Activated B cell treated with CpG ODN at 0.5 μM for 24 hours (primary cell): Measurements from ENCODE around the gene RCSD1. TPM values are rescaled to one million over a fixed set of nuclear protein-coding genes. Genes with fewer than 3 reads are reported as not detected.

Source experiments
- ATAC-seq: fragments of 200-7000 bp; cut with Tn5 transposase; one replicate; pipeline ENCODE4 v1.10.0; 2021; ENCODE audit warnings: low read depth, mild to moderate bottlenecking, moderate library complexity
- CTCF ChIA-PET: fragments of 350-600 bp; sonication (Branson Sonifier 250); formaldehyde crosslinking; loops from one replicate; lab custom pipeline; 2021; ENCODE audit warnings: antibody characterized with exemption; lab: Charles Lee
- POLR2A ChIA-PET: fragments of 350-600 bp; sonication (Branson Sonifier 250); formaldehyde crosslinking; loops from one replicate; lab custom pipeline; 2021; ENCODE audit warnings: antibody characterized with exemption; lab: Charles Lee
- DNase-seq: peaks from one replicate; pipeline ENCODE4 v3.0.0; 2022
- H3K27ac Mint-ChIP-seq: one replicate; pipeline ENCODE4 v1.8.0; 2020; ENCODE audit warnings: mixed read lengths
- H3K27me3 Mint-ChIP-seq: one replicate; pipeline ENCODE4 v1.8.0; 2021; ENCODE audit warnings: mixed read lengths
- H3K36me3 Mint-ChIP-seq: one replicate; pipeline ENCODE4 v1.8.0; 2021; ENCODE audit warnings: low read depth, mixed read lengths
- H3K4me1 Mint-ChIP-seq: one replicate; pipeline ENCODE4 v1.8.0; 2021; ENCODE audit warnings: mixed read lengths
- H3K4me3 Mint-ChIP-seq: one replicate; pipeline ENCODE4 v1.8.0; 2020; ENCODE audit warnings: mild to moderate bottlenecking, mixed read lengths
- H3K9me3 Mint-ChIP-seq: one replicate; pipeline ENCODE4 v1.8.0; 2020; ENCODE audit warnings: mixed read lengths
- CTCF ChIP-seq: fragments of 200-600 bp; IDR thresholded peaks from one replicate; pipeline ENCODE4 v1.8.0; 2022; ENCODE audit warnings: antibody characterized with exemption, mild to moderate bottlenecking
- intact Hi-C: fragments of 100-400 bp; cut with micrococcal nuclease; formaldehyde crosslinking; loops from one replicate; pipeline ENCODE4 v1.15.1; 2024
- total RNA-seq: library from RNA; stranded (reverse); gene quantifications from 2 replicates; pipeline ENCODE4 v1.2.3, GENCODE V29; 2022

RCSD1 gene
- total RNA-seq, 1 donor from 2014 or later: 185 TPM

- DNase-seq (no peak), ATAC-seq (no peak)
- H3K27ac Mint-ChIP-seq: peak overlapping the region; percentile 94
- peaks cover 92% of the 10 kb centered on the region for H3K4me1 Mint-ChIP-seq
- H3K27me3 Mint-ChIP-seq: no peaks in the 10 kb centered on the region
- peaks cover 3% of the 10 kb centered on the region for H3K36me3 Mint-ChIP-seq
- TF ChIP-seq CTCF: no peak
- H3K4me3 Mint-ChIP-seq: peak overlapping the region; percentile 77
- intact Hi-C loops: loop anchor here (5.0 kb wide), 1 partner anchor 289 kb away; no protein-coding TSS in a partner anchor
- no peaks in the 10 kb centered on the region for H3K9me3 Mint-ChIP-seq
- CTCF ChIA-PET: interaction anchor here (1.0 to 7.4 kb wide), 9 partner anchors 9 to 72 kb away, joined by 4 to 78 read pairs (median 9); partner anchors contain the start of gene RCSD1
- POLR2A ChIA-PET: interaction anchor here (0.6 to 7.5 kb wide), 12 partner anchors 10 to 396 kb away, joined by 3 to 493 read pairs (median 10); partner anchors contain the start of genes CREG1, POU2F1 and RCSD1
Measured at GRCh38 chr1:167616521-167616920, 13.5 kb upstream of the RCSD1 start.

GRCh38 chr1:167617153-167618147, 12.6 kb upstream of the RCSD1 start:
- H3K9me3 Mint-ChIP-seq: no peaks in the 10 kb centered on the region
- intact Hi-C loops: loop anchor here (1.0 to 5.0 kb wide), 7 partner anchors 11 to 290 kb away; no protein-coding TSS in a partner anchor
- ChIA-PET POLR2A (interaction anchor here (0.6 to 7.5 kb wide), 14 partner anchors 11 to 318 kb away, joined by 3 to 493 read pairs (median 6); partner anchors contain the start of genes CREG1, DCAF6 and RCSD1), CTCF (interaction anchor here (1.0 to 7.4 kb wide), 9 partner anchors 9 to 71 kb away, joined by 4 to 78 read pairs (median 9); partner anchors contain the start of gene RCSD1)
- DNase-seq (peak; percentile 62), ATAC-seq (peak; percentile 89)
- H3K4me1 Mint-ChIP-seq: peaks cover 92% of the 10 kb centered on the region
- peaks cover 3% of the 10 kb centered on the region for H3K36me3 Mint-ChIP-seq
- peak overlapping the region; percentile 94 for H3K27ac Mint-ChIP-seq
- TF ChIP-seq CTCF: no peak
- peak overlapping the region; percentile 77 for H3K4me3 Mint-ChIP-seq
- H3K27me3 Mint-ChIP-seq: no peaks in the 10 kb centered on the region

DNA sequence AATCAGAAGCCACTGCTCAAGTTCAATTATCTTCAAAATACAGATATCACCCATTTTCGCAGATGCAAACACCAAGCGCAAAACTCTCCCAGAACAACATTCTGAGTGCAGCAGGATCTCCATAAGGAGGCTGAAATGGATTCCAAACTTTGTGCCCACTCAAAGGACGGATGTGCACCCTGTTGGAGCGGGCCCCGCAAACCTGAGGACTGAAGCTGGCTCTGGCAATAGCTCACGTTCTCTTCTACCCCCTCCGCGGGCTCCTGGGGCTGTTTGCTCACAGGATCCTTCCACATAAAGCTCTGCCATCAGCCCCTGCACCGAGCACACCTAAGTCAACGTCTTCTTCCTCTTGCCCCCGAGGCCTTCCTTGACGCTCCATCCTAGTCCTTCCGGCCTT, 11.7 kb upstream of the RCSD1 start:
- peaks cover 3% of the 10 kb centered on the region for H3K36me3 Mint-ChIP-seq
- no peak for ATAC-seq
- intact Hi-C loops: loop anchor here (5.0 kb wide), 1 partner anchor 291 kb away; no protein-coding TSS in a partner anchor
- DNase-seq: no peak
- H3K27ac Mint-ChIP-seq: peak overlapping the region; percentile 94
- no peaks in the 10 kb centered on the region for H3K27me3 Mint-ChIP-seq
- no peaks in the 10 kb centered on the region for H3K9me3 Mint-ChIP-seq
- TF ChIP-seq CTCF: no peak
- ChIA-PET POLR2A (interaction anchor here (1.9 to 7.5 kb wide), 3 partner anchors 13 to 90 kb away, joined by 14 to 493 read pairs (median 123); partner anchors contain the start of gene RCSD1), CTCF (interaction anchor here (1.2 to 7.4 kb wide), 3 partner anchors 10 to 19 kb away, joined by 4 to 78 read pairs (median 12); no protein-coding TSS in a partner anchor)
- peaks cover 92% of the 10 kb centered on the region for H3K4me1 Mint-ChIP-seq
- peak overlapping the region; percentile 77 for H3K4me3 Mint-ChIP-seq

DNA sequence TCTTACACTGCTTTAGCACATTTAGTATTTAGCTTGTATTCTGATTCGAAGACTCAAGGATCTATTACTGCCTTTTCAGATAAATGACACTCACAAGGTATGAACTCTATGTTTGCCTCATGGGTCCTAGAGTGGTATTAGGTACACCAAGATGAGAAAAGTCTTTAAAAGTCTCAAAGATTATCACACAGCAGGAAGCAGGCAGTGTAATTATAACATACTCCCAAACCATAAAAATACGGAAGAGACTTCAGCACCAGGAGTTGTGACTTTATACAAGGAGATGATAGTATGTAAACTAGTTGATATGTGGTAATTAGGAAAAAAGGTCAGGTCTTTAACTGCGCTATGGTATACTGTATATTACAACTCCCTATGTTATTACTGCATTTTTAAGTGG, 11.2 kb upstream of the RCSD1 start:
- peak overlapping the region; percentile 94 for H3K27ac Mint-ChIP-seq
- no peak for DNase-seq
- H3K4me1 Mint-ChIP-seq: peaks cover 92% of the 10 kb centered on the region
- ATAC-seq: no peak
- POLR2A ChIA-PET: interaction anchor here (0.9 to 7.5 kb wide), 3 partner anchors 13 to 49 kb away, joined by 5 to 493 read pairs (median 123); partner anchors contain the start of gene RCSD1
- H3K9me3 Mint-ChIP-seq: no peaks in the 10 kb centered on the region
- TF ChIP-seq CTCF: no peak
- H3K27me3 Mint-ChIP-seq: no peaks in the 10 kb centered on the region
- H3K36me3 Mint-ChIP-seq: peaks cover 3% of the 10 kb centered on the region
- CTCF ChIA-PET: interaction anchor here (1.2 to 7.4 kb wide), 3 partner anchors 9 to 19 kb away, joined by 4 to 78 read pairs (median 12); no protein-coding TSS in a partner anchor
- H3K4me3 Mint-ChIP-seq: peak overlapping the region; percentile 42
- intact Hi-C loops: loop anchor here (5.0 kb wide), 1 partner anchor 291 kb away; no protein-coding TSS in a partner anchor
